A549 (cell line): ENCODE results near the gene HMX2. TPM values are rescaled to one million over a fixed set of nuclear protein-coding genes. Genes with fewer than 3 reads are reported as not detected.
A peak's percentile ranks its signal among the peaks of the same experiment; 100 is the strongest.

Experiments
- ATAC-seq, 2 experiments: fragments of 200-7000 bp in 1 of 2; fragments of >200 bp in 1 of 2; cut with Nextera tagmentation in 1 of 2; cut with Tn5 transposase in 1 of 2; 3 replicates each; pipeline versions ENCODE4 v1.8.0 to v1.9.1; 2018 to 2020; ENCODE audit warnings: mild to moderate bottlenecking in 1 of 2, moderate library complexity in 1 of 2
- CTCF ChIA-PET: fragments of 300-600 bp; sonication (Branson Sonifier 250); formaldehyde crosslinking; extraction: SDS; loops from one replicate; lab custom pipeline; 2021; ENCODE audit warnings: antibody characterized with exemption, inconsistent platforms; lab: Yijun Ruan, JAX
- POLR2A ChIA-PET: fragments of 350-600 bp; formaldehyde crosslinking; extraction: SDS; loops from one replicate; lab custom pipeline; 2021; ENCODE audit warnings: antibody characterized with exemption, inconsistent platforms; lab: Yijun Ruan, JAX
- DNase-seq, 2 experiments: peaks; one replicate each; pipeline versions ENCODE4 v3.0.0 to v3.0.0-alpha.2; 2011 to 2016; ENCODE audit warnings: low read depth in 1 of 2, low spot score in 1 of 2
- FAIRE-seq: peaks from 2 replicates; lab custom pipeline; 2011; peaks lifted over from hg19 to GRCh38; lab: Jason Lieb, UNC
- H3K27ac ChIP-seq, 2 experiments: fragments of >200 bp; sonication (Bioruptor Twin); formaldehyde crosslinking; 3 replicates each; pipeline ENCODE4 v1.5.1; 2016 to 2017
- H3K4me1 ChIP-seq: fragments of >200 bp; sonication (Bioruptor Twin); formaldehyde crosslinking; 3 replicates; pipeline ENCODE4 v1.6.1; 2016
- H3K4me2 ChIP-seq: fragments of >200 bp; sonication (Bioruptor Twin); formaldehyde crosslinking; 3 replicates; pipeline ENCODE4 v1.6.1; 2016
- H3K4me3 ChIP-seq: fragments of >200 bp; sonication (Bioruptor Twin); formaldehyde crosslinking; 3 replicates; pipeline ENCODE4 v1.5.1; 2016
- H3K9me3 ChIP-seq: fragments of >200 bp; sonication (Bioruptor Twin); formaldehyde crosslinking; 3 replicates; pipeline ENCODE4 v1.6.1; 2016
- BHLHE40 ChIP-seq: IDR thresholded peaks from 2 replicates; pipeline ENCODE4 v1.6.1; 2012; ENCODE audit warnings: low read depth, low read length, inconsistent platforms
- CBX2 ChIP-seq: fragments of 200-600 bp; sonication (generic); IDR thresholded peaks from 2 replicates; pipeline ENCODE4 v1.6.1; 2016; ENCODE audit warnings: low read depth, mild to moderate bottlenecking, borderline replicate concordance
- CBX8 ChIP-seq: fragments of 200-600 bp; sonication (generic); IDR thresholded peaks from 2 replicates; pipeline ENCODE4 v1.6.1; 2016
- CHD2 ChIP-seq: fragments of 150-350 bp; IDR thresholded peaks from 2 replicates; pipeline ENCODE4 v1.6.1; 2014; ENCODE audit warnings: low read length; ENCODE audit not compliant: partially characterized antibody
- EHMT2 ChIP-seq: fragments of 200-600 bp; sonication (generic); IDR thresholded peaks from 2 replicates; pipeline ENCODE4 v1.6.1; 2016; ENCODE audit warnings: antibody characterized with exemption, low read depth, mild to moderate bottlenecking, moderate library complexity
- EP300 ChIP-seq, 2 experiments: fragments of >200 bp; sonication (Bioruptor Twin); formaldehyde crosslinking; IDR thresholded peaks; 2 replicates in 1 of 2; 3 replicates in 1 of 2; pipeline ENCODE4 v1.6.1; 2016 to 2017
- ESRRA ChIP-seq: fragments of 150-350 bp; IDR thresholded peaks from 2 replicates; pipeline ENCODE4 v1.6.1; 2014; ENCODE audit warnings: mild to moderate bottlenecking, low read length, borderline replicate concordance
- FOSB ChIP-seq: fragments of 250-450 bp; sonication (Bioruptor Pico); IDR thresholded peaks from 2 replicates; pipeline ENCODE4 v1.5.0; 2020; ENCODE audit warnings: mild to moderate bottlenecking, moderate library complexity
- FOXS1 ChIP-seq: fragments of 250-450 bp; sonication (Bioruptor Pico); IDR thresholded peaks from 2 replicates; pipeline ENCODE4 v1.5.0; 2020; ENCODE audit warnings: mild to moderate bottlenecking, moderate library complexity
- GATA3 ChIP-seq: IDR thresholded peaks from 2 replicates; pipeline ENCODE4 v1.6.1; 2012; ENCODE audit warnings: borderline replicate concordance
- HEYL ChIP-seq: fragments of 250-450 bp; sonication (Bioruptor Pico); IDR thresholded peaks from 2 replicates; pipeline ENCODE4 v1.8.0; 2021; ENCODE audit warnings: mild to moderate bottlenecking, moderate library complexity
- HOXA7 ChIP-seq: fragments of 250-450 bp; sonication (Bioruptor Pico); IDR thresholded peaks from 2 replicates; pipeline ENCODE4 v1.5.0; 2020; ENCODE audit warnings: mild to moderate bottlenecking, moderate library complexity
- HOXB13 ChIP-seq: fragments of 250-450 bp; sonication (Bioruptor Pico); IDR thresholded peaks from 2 replicates; pipeline ENCODE4 v1.5.0; 2020; ENCODE audit warnings: low read depth, mild to moderate bottlenecking, moderate library complexity
- HOXB5 ChIP-seq: fragments of 250-450 bp; sonication (Bioruptor Pico); IDR thresholded peaks from 2 replicates; pipeline ENCODE4 v1.5.0; 2020; ENCODE audit warnings: mild to moderate bottlenecking, moderate library complexity
- KDM1A ChIP-seq: fragments of 200-600 bp; sonication (generic); IDR thresholded peaks from 2 replicates; pipeline ENCODE4 v1.6.1; 2016; ENCODE audit warnings: low read depth, mild to moderate bottlenecking
- MAFK ChIP-seq: fragments of 450-650 bp; IDR thresholded peaks from 2 replicates; pipeline ENCODE4 v1.6.1; 2014; ENCODE audit not compliant: partially characterized antibody
- MAZ ChIP-seq: fragments of 150-350 bp; IDR thresholded peaks from 2 replicates; pipeline ENCODE4 v1.6.1; 2014; ENCODE audit warnings: antibody characterized with exemption, low read depth, low read length, borderline replicate concordance
- MYC ChIP-seq: IDR thresholded peaks from 2 replicates; pipeline ENCODE4 v1.6.1; 2012; ENCODE audit warnings: mild to moderate bottlenecking, inconsistent platforms, low read length, improper control_type of control experiment, borderline replicate concordance
- NFE2L2 ChIP-seq: fragments of 150-350 bp; conservative IDR thresholded peaks from 2 replicates; pipeline ENCODE4 v1.6.1; 2014; ENCODE audit warnings: low read length
- NR3C1 ChIP-seq: fragments of >200 bp; sonication (Bioruptor Twin); formaldehyde crosslinking; IDR thresholded peaks from 3 replicates; pipeline ENCODE4 v1.6.1; 2017
- PHF8 ChIP-seq: fragments of 200-600 bp; sonication (generic); IDR thresholded peaks from 2 replicates; pipeline ENCODE4 v1.6.1; 2016; ENCODE audit warnings: low read depth, mild to moderate bottlenecking, antibody characterized with exemption, moderate library complexity, borderline replicate concordance
- POLR2A ChIP-seq: IDR thresholded peaks from 2 replicates; pipeline ENCODE4 v1.6.1; 2012; ENCODE audit warnings: mild to moderate bottlenecking, low read length
- POLR2AphosphoS2 ChIP-seq: conservative IDR thresholded peaks from 2 replicates; pipeline ENCODE4 v1.6.1; 2012; ENCODE audit warnings: low read length, improper control_type of control experiment, inconsistent platforms
- RARB ChIP-seq: fragments of 250-450 bp; sonication (Bioruptor Pico); IDR thresholded peaks from 2 replicates; pipeline ENCODE4 v1.8.0; 2021; ENCODE audit warnings: mild to moderate bottlenecking, moderate library complexity
- RNF2 ChIP-seq: fragments of 200-600 bp; sonication (generic); IDR thresholded peaks from 2 replicates; pipeline ENCODE4 v1.6.1; 2016; ENCODE audit warnings: low read depth, mild to moderate bottlenecking, antibody characterized with exemption, moderate library complexity, borderline replicate concordance
- SREBF2 ChIP-seq: fragments of 450-650 bp; IDR thresholded peaks from 2 replicates; pipeline ENCODE4 v1.6.1; 2014; ENCODE audit warnings: mild to moderate bottlenecking, moderate library complexity
- ZSCAN20 ChIP-seq: fragments of 250-450 bp; sonication (Bioruptor Pico); IDR thresholded peaks from 2 replicates; pipeline ENCODE4 v1.8.0; 2022; ENCODE audit warnings: mild to moderate bottlenecking, moderate library complexity
- WGBS: methylation state at CpG from one replicate; pipeline ENCODE4 v1.1.6; 2017; ENCODE audit errors: missing lambda C conversion rate; 5-methylcytosine and 5-hydroxymethylcytosine counted together
- polyA plus RNA-seq, 4 experiments: library from polyadenylated mRNA; depleted of rRNA in 3 of 4; stranded (reverse); fragments of >200 nt; fragmentation: RNase III in 1 of 4; extraction: RNeasy Plus Mini Kit Qiagen cat#74134 plus additional on column Dnase treatment in 1 of 4; gene quantifications; 2 replicates in 3 of 4; 3 replicates in 1 of 4; pipeline ENCODE4 v1.2.3, GENCODE V29; 2011 to 2017
- TF ChIP-seq, protein P1 (sequence below): fragments of 250-450 bp; sonication (Bioruptor Pico); IDR thresholded peaks from 2 replicates; pipeline ENCODE4 v1.5.0; 2021; ENCODE audit warnings: mild to moderate bottlenecking, moderate library complexity, borderline replicate concordance
- TF ChIP-seq, protein P2 (sequence below): IDR thresholded peaks from 2 replicates; pipeline ENCODE4 v1.6.1; 2012
- TF ChIP-seq, protein P3 (sequence below): IDR thresholded peaks from 2 replicates; pipeline ENCODE4 v1.6.1; 2012; ENCODE audit warnings: low read depth, borderline replicate concordance
- TF ChIP-seq, protein P4 (sequence below): IDR thresholded peaks from 2 replicates; pipeline ENCODE4 v1.6.1; 2012
- TF ChIP-seq, protein P5 (sequence below): fragments of 250-450 bp; sonication (Bioruptor Pico); IDR thresholded peaks from 2 replicates; pipeline ENCODE4 v1.5.0; 2020; ENCODE audit warnings: low read depth, mild to moderate bottlenecking, moderate library complexity
- TF ChIP-seq, protein P6 (sequence below): fragments of >200 bp; sonication (Bioruptor Twin); formaldehyde crosslinking; IDR thresholded peaks from 3 replicates; pipeline ENCODE4 v1.5.1; 2016
- TF ChIP-seq, protein P7 (sequence below): fragments of 150-350 bp; IDR thresholded peaks from 2 replicates; pipeline ENCODE4 v1.6.1; 2014; ENCODE audit warnings: low read depth, mild to moderate bottlenecking, low read length
- TF ChIP-seq, protein P8 (sequence below): fragments of >200 bp; sonication (Bioruptor Twin); formaldehyde crosslinking; IDR thresholded peaks from 2 replicates; pipeline ENCODE4 v1.6.1; 2016

The HMX2 gene
- polyA plus RNA-seq, 2 of the 4 experiments (the other 2 are of a cell fraction): 0.08 TPM; not detected in 1

DNA sequence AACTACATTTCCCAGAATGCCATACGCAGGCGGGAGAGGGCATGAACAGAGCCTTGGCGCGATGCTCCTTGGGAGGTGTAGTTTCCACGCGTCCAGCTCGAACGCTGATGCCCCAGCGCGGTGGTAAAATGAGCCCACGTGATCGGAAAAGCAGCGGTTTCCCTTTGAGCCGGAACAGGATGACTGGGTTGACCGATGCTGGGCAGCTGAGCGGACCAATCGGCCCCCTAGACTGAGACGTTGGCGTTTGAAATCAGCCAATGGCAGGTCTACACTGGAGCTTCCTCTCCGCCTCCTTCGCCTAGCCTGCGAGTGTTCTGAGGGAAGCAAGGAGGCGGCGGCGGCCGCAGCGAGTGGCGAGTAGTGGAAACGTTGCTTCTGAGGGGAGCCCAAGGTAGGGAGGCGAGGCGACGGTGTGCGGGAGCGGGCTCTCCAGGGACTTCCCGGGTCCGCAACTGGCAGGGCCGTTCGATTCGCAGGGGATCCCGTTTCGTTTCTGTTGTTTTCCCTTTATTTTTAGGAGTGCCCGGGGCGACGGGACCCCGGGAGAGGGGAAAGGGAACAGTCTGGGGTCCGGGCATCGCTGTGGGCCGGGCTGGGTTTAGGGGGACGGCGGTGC lies 6.3 kb downstream of the HMX2 start, which contains the start of gene BUB3:
Gene BUB3, plus strand, starts transcription at position 311 of the 619 bp plus-strand sequence. CDS start 516 bp downstream, outside the sequence.
- Histone ChIP-seq H3K27ac (peak within 1 kb of the TSS; percentile 96 to 98), H3K9me3 (no peaks in the 10 kb centered on the region), H3K4me1 (peaks cover 39% of the 10 kb centered on the region), H3K4me2 (peak within 1 kb of the TSS; percentile 80), H3K4me3 (peak within 1 kb of the TSS; percentile 85)
- CTCF ChIA-PET: interaction anchor here (0.6 to 2.0 kb wide), 8 partner anchors 9 to 226 kb away, joined by 3 to 9 read pairs (median 4); no protein-coding TSS in a partner anchor
- under 1% methylated on average over 34 of the region's 50 CpGs for WGBS
- peak; percentile 99 for DNase-seq
- peak; percentile 70 for FAIRE-seq
- ATAC-seq: peak; percentile 98 to 99
- POLR2A ChIA-PET: interaction anchor here (0.6 to 1.5 kb wide), 11 partner anchors 8 to 226 kb away, joined by 3 to 6 read pairs (median 4); no protein-coding TSS in a partner anchor
- TF ChIP-seq FOXS1 (CRISPR knock-in tag) (no peak), HEYL (CRISPR knock-in tag) (no peak), FOSB (CRISPR knock-in tag) (no peak), MAZ (no peak), ESRRA (no peak), KDM1A (no peak), RNF2 (no peak), GATA3 (no peak), MAFK (no peak), BHLHE40 (no peak), SREBF2 (no peak), CBX2 (no peak), CBX8 (no peak), NFE2L2 (no peak), RARB (CRISPR knock-in tag) (no peak), NR3C1 (no peak), POLR2AphosphoS2 (no peak), EHMT2 (no peak), HOXB13 (CRISPR knock-in tag) (no peak), POLR2A (peak; percentile 86), PHF8 (peak; percentile 88), HOXB5 (CRISPR knock-in tag) (no peak), EP300 (IDR thresholded peaks at IDR 0.05) (no peak), ZSCAN20 (CRISPR knock-in tag) (no peak), CHD2 (no peak), MYC (0 out of 2 replicates have a peak, but pooled peaks have one; percentile 51), HOXA7 (CRISPR knock-in tag) (no peak)
- TF ChIP-seq, protein P1, sequence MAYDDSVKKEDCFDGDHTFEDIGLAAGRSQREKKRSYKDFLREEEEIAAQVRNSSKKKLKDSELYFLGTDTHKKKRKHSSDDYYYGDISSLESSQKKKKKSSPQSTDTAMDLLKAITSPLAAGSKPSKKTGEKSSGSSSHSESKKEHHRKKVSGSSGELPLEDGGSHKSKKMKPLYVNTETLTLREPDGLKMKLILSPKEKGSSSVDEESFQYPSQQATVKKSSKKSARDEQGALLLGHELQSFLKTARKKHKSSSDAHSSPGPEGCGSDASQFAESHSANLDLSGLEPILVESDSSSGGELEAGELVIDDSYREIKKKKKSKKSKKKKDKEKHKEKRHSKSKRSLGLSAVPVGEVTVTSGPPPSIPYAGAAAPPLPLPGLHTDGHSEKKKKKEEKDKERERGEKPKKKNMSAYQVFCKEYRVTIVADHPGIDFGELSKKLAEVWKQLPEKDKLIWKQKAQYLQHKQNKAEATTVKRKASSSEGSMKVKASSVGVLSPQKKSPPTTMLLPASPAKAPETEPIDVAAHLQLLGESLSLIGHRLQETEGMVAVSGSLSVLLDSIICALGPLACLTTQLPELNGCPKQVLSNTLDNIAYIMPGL (CRISPR knock-in tag): no peak
- TF ChIP-seq, protein P2, sequence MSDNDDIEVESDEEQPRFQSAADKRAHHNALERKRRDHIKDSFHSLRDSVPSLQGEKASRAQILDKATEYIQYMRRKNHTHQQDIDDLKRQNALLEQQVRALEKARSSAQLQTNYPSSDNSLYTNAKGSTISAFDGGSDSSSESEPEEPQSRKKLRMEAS: peak; percentile 77
- TF ChIP-seq, protein P3, sequence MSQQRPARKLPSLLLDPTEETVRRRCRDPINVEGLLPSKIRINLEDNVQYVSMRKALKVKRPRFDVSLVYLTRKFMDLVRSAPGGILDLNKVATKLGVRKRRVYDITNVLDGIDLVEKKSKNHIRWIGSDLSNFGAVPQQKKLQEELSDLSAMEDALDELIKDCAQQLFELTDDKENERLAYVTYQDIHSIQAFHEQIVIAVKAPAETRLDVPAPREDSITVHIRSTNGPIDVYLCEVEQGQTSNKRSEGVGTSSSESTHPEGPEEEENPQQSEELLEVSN: no peak
- TF ChIP-seq, protein P4, sequence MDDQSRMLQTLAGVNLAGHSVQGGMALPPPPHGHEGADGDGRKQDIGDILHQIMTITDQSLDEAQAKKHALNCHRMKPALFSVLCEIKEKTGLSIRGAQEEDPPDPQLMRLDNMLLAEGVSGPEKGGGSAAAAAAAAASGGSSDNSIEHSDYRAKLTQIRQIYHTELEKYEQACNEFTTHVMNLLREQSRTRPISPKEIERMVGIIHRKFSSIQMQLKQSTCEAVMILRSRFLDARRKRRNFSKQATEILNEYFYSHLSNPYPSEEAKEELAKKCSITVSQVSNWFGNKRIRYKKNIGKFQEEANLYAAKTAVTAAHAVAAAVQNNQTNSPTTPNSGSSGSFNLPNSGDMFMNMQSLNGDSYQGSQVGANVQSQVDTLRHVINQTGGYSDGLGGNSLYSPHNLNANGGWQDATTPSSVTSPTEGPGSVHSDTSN: peak; percentile 92
- TF ChIP-seq, protein P5, sequence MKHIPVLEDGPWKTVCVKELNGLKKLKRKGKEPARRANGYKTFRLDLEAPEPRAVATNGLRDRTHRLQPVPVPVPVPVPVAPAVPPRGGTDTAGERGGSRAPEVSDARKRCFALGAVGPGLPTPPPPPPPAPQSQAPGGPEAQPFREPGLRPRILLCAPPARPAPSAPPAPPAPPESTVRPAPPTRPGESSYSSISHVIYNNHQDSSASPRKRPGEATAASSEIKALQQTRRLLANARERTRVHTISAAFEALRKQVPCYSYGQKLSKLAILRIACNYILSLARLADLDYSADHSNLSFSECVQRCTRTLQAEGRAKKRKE: no peak
- TF ChIP-seq, protein P6, sequence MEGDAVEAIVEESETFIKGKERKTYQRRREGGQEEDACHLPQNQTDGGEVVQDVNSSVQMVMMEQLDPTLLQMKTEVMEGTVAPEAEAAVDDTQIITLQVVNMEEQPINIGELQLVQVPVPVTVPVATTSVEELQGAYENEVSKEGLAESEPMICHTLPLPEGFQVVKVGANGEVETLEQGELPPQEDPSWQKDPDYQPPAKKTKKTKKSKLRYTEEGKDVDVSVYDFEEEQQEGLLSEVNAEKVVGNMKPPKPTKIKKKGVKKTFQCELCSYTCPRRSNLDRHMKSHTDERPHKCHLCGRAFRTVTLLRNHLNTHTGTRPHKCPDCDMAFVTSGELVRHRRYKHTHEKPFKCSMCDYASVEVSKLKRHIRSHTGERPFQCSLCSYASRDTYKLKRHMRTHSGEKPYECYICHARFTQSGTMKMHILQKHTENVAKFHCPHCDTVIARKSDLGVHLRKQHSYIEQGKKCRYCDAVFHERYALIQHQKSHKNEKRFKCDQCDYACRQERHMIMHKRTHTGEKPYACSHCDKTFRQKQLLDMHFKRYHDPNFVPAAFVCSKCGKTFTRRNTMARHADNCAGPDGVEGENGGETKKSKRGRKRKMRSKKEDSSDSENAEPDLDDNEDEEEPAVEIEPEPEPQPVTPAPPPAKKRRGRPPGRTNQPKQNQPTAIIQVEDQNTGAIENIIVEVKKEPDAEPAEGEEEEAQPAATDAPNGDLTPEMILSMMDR: no peak
- TF ChIP-seq, protein P7, sequence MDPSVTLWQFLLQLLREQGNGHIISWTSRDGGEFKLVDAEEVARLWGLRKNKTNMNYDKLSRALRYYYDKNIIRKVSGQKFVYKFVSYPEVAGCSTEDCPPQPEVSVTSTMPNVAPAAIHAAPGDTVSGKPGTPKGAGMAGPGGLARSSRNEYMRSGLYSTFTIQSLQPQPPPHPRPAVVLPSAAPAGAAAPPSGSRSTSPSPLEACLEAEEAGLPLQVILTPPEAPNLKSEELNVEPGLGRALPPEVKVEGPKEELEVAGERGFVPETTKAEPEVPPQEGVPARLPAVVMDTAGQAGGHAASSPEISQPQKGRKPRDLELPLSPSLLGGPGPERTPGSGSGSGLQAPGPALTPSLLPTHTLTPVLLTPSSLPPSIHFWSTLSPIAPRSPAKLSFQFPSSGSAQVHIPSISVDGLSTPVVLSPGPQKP: no peak
- TF ChIP-seq, protein P8, sequence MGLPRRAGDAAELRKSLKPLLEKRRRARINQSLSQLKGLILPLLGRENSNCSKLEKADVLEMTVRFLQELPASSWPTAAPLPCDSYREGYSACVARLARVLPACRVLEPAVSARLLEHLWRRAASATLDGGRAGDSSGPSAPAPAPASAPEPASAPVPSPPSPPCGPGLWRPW: no peak
